ENCODE results near the gene TNRC18. TPM values are rescaled to one million over a fixed set of nuclear protein-coding genes. Genes with fewer than 3 reads are reported as not detected.
A peak's percentile ranks its signal among the peaks of the same experiment; 100 is the strongest.

Gene TNRC18
- total and polyA plus RNA-seq, 9 of the 15 experiments (the other 6 are each of a cell fraction or from before 2014, with no cell fraction given), result 0.03 to 43.2 (median 18.0) TPM

DNA sequence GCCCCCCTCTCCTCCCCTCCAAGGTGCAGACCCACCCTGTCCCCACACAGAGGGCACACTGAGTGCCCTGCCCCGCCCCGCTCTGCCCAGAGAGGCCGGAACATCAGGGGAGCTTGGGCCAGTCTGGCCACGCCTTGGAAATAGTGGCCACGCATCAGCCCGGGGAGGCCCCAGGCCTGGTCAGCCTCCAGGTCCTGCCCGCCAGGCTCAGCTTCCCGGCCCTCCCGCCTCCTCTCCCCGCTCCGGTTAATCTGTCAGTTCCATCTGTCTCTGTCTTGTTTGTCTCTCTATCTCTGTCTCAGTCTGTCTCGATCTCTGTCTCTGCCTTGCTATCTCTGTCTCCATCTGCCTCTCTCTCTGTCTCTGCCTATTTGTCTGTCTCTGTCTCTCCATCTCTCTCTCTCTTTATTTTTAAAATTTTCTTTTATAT is 28.9 kb upstream of the TNRC18 start (continued):
- TF ChIP-seq NBN (IDR thresholded peaks at IDR 0.05; ENCODE audit: low read depth), result no peak
- TF ChIP-seq NCOA2 (IDR thresholded peaks at IDR 0.05; ENCODE audit: partially characterized antibody in 2 of 2), result no peak
- no peak for TF ChIP-seq SETDB1 (IDR thresholded peaks at IDR 0.05; ENCODE audit: low read length)
- TF ChIP-seq SOX6 (IDR thresholded peaks at IDR 0.05), result peak; percentile 44; the same call in 1 of the 2 replicates
- TF ChIP-seq ZNF133 (CRISPR knock-in tag; IDR thresholded peaks at IDR 0.05), result no peak
- TF ChIP-seq, protein P1, sequence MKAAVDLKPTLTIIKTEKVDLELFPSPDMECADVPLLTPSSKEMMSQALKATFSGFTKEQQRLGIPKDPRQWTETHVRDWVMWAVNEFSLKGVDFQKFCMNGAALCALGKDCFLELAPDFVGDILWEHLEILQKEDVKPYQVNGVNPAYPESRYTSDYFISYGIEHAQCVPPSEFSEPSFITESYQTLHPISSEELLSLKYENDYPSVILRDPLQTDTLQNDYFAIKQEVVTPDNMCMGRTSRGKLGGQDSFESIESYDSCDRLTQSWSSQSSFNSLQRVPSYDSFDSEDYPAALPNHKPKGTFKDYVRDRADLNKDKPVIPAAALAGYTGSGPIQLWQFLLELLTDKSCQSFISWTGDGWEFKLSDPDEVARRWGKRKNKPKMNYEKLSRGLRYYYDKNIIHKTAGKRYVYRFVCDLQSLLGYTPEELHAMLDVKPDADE (conservative IDR thresholded peaks at IDR 0.05; ENCODE audit: control insufficient read depth, low read depth, low read length), result no peak
- no peak for TF ChIP-seq SMAD2 (IDR thresholded peaks at IDR 0.05; ENCODE audit: low read depth, low read length)
- no peak for TF ChIP-seq NFE2 (IDR thresholded peaks at IDR 0.05; ENCODE audit: low read depth)
- peak; percentile 62; the same call in 1 of the 2 replicates for TF ChIP-seq GATAD2A (IDR thresholded peaks at IDR 0.05)
- TF ChIP-seq, protein P2, sequence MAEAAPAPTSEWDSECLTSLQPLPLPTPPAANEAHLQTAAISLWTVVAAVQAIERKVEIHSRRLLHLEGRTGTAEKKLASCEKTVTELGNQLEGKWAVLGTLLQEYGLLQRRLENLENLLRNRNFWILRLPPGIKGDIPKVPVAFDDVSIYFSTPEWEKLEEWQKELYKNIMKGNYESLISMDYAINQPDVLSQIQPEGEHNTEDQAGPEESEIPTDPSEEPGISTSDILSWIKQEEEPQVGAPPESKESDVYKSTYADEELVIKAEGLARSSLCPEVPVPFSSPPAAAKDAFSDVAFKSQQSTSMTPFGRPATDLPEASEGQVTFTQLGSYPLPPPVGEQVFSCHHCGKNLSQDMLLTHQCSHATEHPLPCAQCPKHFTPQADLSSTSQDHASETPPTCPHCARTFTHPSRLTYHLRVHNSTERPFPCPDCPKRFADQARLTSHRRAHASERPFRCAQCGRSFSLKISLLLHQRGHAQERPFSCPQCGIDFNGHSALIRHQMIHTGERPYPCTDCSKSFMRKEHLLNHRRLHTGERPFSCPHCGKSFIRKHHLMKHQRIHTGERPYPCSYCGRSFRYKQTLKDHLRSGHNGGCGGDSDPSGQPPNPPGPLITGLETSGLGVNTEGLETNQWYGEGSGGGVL (CRISPR knock-in tag; IDR thresholded peaks at IDR 0.05), result no peak
- peak; percentile 93 for TF ChIP-seq HMGN3 (IDR thresholded peaks at IDR 0.05; ENCODE audit: borderline replicate concordance, extremely low read depth, insufficient read length, low read depth, low read length)
- no peak for TF ChIP-seq POLR3G (IDR thresholded peaks at IDR 0.05; ENCODE audit: extremely low read depth, insufficient read length, insufficient replicate concordance)
- peak; percentile 92 for TF ChIP-seq TAL1 (IDR thresholded peaks at IDR 0.05)
- no peak for TF ChIP-seq C11orf30 (IDR thresholded peaks at IDR 0.05; ENCODE audit: low read depth)
- TF ChIP-seq, protein P3, sequence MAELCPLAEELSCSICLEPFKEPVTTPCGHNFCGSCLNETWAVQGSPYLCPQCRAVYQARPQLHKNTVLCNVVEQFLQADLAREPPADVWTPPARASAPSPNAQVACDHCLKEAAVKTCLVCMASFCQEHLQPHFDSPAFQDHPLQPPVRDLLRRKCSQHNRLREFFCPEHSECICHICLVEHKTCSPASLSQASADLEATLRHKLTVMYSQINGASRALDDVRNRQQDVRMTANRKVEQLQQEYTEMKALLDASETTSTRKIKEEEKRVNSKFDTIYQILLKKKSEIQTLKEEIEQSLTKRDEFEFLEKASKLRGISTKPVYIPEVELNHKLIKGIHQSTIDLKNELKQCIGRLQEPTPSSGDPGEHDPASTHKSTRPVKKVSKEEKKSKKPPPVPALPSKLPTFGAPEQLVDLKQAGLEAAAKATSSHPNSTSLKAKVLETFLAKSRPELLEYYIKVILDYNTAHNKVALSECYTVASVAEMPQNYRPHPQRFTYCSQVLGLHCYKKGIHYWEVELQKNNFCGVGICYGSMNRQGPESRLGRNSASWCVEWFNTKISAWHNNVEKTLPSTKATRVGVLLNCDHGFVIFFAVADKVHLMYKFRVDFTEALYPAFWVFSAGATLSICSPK (IDR thresholded peaks at IDR 0.05; ENCODE audit: borderline replicate concordance), result no peak
- TF ChIP-seq MECOM (CRISPR knock-in tag; IDR thresholded peaks at IDR 0.05), result no peak
- no peak for TF ChIP-seq SUPT5H (IDR thresholded peaks at IDR 0.05)
- TF ChIP-seq ZBTB7A (IDR thresholded peaks at IDR 0.05; ENCODE audit: borderline replicate concordance, control insufficient read depth, low read depth, low read length), result no peak
- TF ChIP-seq, protein P4, sequence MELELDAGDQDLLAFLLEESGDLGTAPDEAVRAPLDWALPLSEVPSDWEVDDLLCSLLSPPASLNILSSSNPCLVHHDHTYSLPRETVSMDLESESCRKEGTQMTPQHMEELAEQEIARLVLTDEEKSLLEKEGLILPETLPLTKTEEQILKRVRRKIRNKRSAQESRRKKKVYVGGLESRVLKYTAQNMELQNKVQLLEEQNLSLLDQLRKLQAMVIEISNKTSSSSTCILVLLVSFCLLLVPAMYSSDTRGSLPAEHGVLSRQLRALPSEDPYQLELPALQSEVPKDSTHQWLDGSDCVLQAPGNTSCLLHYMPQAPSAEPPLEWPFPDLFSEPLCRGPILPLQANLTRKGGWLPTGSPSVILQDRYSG (tag; conservative IDR thresholded peaks at IDR 0.05; ENCODE audit: low read depth), result no peak
- TF ChIP-seq, protein P5, sequence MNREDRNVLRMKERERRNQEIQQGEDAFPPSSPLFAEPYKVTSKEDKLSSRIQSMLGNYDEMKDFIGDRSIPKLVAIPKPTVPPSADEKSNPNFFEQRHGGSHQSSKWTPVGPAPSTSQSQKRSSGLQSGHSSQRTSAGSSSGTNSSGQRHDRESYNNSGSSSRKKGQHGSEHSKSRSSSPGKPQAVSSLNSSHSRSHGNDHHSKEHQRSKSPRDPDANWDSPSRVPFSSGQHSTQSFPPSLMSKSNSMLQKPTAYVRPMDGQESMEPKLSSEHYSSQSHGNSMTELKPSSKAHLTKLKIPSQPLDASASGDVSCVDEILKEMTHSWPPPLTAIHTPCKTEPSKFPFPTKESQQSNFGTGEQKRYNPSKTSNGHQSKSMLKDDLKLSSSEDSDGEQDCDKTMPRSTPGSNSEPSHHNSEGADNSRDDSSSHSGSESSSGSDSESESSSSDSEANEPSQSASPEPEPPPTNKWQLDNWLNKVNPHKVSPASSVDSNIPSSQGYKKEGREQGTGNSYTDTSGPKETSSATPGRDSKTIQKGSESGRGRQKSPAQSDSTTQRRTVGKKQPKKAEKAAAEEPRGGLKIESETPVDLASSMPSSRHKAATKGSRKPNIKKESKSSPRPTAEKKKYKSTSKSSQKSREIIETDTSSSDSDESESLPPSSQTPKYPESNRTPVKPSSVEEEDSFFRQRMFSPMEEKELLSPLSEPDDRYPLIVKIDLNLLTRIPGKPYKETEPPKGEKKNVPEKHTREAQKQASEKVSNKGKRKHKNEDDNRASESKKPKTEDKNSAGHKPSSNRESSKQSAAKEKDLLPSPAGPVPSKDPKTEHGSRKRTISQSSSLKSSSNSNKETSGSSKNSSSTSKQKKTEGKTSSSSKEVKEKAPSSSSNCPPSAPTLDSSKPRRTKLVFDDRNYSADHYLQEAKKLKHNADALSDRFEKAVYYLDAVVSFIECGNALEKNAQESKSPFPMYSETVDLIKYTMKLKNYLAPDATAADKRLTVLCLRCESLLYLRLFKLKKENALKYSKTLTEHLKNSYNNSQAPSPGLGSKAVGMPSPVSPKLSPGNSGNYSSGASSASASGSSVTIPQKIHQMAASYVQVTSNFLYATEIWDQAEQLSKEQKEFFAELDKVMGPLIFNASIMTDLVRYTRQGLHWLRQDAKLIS (CRISPR knock-in tag; IDR thresholded peaks at IDR 0.05), result no peak
